Activated gamma-delta T cell treated with Interleukin-2 at 50 U/mL for 16 hours (primary cell): ENCODE data around the gene TCF21.
"Not testable (repeated sequence)": the region's sequence is repeated elsewhere in the genome, so short reads cannot be mapped to it uniquely, and the experiment has no call there.

ENCODE experiments used
- DNase-seq: peaks from one replicate; pipeline ENCODE4 v3.0.0-alpha.2; 2020

Gene TCF21

DNA sequence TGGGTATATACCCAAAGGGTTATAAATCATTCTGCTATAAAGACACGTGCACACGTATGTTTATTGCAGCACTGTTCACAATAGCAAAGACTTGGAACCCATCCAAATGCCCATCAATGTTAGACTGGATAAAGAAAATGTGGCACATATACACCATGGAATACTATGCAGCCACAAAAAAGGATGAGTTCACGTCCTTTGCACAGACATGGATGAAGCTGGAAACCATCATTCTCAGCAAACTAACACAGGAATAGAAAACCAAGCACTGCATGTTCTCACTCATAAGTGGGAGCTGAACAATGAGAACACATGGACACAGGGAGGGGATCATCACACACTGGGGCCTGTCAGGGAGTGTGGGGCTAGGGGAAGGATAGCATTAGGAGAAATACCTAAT, 47.4 kb downstream of the TCF21 start:
- not testable (repeated sequence) for DNase-seq

GRCh38 chr6:133937909-133938308, 49.0 kb downstream of the TCF21 start:
- DNase-seq, result no peak

- DNase-seq, result no peak
These were observed 49.6 kb downstream of the TCF21 start for GRCh38 chr6:133938533-133938932.

DNA sequence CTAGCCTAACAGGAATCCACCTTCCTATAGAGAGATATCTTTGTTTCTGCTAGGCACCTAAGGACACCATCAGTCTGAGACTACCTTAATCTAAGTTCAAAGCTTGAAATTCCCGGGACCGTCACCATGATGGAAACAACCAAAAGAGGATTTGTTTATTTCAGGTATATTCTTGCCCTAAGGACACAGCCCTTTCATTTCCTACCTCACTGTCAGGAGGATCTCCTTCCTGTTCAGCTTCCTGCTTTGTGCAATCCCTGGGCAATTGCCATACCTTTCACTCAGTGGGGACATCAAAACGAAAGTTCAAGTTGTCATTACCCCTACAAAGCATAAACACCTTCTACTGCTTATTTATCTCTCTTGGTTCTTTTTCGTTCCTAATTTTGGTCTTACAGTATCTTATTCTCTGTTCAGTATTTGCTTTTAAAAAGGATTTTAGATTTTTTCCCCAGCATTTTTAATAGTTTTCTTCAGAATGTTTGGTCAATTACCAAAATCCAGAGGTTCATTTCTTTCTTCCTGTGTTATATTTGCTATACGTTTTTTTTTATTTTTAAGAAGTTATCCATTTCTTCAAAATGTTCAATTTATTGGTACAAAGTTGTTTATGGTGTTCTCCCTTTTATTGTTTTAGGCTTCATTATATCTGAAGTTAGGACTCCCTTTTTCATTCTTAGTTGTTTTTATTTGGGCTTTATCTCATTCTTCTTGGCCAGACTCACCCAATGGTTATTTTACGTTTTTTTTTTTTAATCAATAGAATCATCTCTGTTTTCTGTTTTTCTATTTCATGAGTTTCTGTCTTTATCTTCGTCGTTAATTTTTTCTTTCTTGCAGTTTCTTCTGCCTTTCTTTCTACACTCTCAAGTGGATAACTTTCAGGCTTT, 51.1 kb downstream of the TCF21 start:
- DNase-seq, result no peak
